Activated CD4-positive, alpha-beta T cell treated with anti-CD3 and anti-CD28 coated beads, Interleukin-2, amount 50 U/mL, for 48 hours (primary cell): ENCODE measurements around the gene GNAO1.

Source experiments
- DNase-seq, 2 experiments: peaks; one replicate each; pipeline ENCODE4 v3.0.0-alpha.2; 2020

The GNAO1 gene

GRCh38 chr16:56338566-56339318, 147.5 kb downstream of the GNAO1 start:
- DNase-seq = no peak

- no peak for DNase-seq
Measured at GRCh38 chr16:56339431-56340195, 148.3 kb downstream of the GNAO1 start.

- no peak for DNase-seq
Measured at GRCh38 chr16:56340416-56340815, 149.1 kb downstream of the GNAO1 start.

- no peak for DNase-seq
Measured at GRCh38 chr16:56340864-56341365, 149.6 kb downstream of the GNAO1 start.

- DNase-seq = no peak
Measured at GRCh38 chr16:56341656-56342399, 150.5 kb downstream of the GNAO1 start.

DNA sequence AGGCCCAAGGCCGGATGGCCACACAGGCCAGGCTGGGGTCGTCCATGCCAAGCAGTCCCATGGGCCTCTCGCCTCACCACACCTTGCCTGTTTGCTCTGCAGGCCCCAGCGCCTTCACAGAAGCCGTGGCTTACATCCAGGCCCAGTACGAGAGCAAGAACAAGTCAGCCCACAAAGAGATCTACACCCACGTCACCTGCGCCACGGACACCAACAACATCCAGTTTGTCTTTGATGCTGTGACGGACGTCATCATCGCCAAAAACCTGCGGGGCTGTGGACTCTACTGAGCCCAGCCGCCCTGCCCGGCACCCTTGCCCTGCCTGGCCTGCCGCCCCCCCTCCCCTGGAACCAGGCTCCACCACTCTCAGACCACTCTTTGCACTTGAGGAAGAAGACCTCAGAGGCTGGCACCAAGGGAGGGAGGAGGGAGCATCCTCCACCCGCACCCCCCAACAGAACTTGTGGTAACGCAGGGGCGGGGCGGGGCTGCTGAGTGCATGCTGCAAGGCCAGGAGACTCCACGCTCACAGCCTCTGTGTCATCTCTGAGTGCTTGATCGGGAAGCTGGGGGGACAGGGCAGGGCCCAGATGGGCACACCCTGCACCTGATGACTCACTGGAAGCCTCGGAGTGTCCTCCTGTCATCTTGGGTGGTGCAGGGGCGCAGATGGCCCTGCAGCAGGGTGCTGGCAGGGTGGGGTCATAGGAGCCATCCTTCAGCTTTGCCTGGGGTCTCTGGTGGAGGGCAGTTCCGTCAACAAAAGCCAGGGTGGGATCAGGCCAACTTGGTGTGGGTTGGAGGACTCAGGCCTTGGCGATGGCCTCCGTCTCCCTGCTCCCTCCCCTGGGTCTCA, 152.6 kb downstream of the GNAO1 start:
- DNase-seq = no peak

- no peak for DNase-seq
Measured at GRCh38 chr16:56344518-56345405, 153.5 kb downstream of the GNAO1 start.

DNA sequence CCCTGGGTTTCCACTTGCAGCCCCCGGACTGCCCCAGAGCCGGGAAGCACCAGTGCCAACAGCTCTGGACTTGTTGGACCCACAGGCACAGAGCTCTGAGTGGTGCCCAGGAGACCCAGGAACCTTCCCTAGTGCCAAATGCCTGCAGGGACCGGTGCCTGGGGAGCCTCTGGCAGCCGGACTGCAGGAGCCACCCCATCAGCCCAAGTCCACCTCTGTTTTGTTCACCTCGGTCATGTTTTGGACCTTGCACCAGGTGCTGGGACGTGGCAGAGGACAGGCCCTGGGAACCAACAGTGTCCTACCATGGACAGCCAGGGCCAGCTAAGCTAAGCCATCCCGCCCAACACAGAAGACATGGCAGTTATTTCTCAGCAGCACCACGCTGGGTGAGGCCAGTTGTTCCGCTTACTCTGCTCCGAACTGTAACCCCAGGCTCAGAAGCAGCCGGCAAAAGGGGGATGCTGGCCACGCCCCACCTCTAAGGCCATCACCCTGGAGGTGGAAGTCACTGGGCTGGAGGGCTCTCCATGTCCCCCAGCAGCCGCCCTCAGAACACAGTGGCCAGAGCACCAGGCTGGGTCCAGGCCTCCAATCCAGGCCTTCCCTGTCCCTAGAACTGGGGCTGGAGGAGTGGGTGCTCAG, 154.2 kb downstream of the GNAO1 start:
- DNase-seq = no peak

DNA sequence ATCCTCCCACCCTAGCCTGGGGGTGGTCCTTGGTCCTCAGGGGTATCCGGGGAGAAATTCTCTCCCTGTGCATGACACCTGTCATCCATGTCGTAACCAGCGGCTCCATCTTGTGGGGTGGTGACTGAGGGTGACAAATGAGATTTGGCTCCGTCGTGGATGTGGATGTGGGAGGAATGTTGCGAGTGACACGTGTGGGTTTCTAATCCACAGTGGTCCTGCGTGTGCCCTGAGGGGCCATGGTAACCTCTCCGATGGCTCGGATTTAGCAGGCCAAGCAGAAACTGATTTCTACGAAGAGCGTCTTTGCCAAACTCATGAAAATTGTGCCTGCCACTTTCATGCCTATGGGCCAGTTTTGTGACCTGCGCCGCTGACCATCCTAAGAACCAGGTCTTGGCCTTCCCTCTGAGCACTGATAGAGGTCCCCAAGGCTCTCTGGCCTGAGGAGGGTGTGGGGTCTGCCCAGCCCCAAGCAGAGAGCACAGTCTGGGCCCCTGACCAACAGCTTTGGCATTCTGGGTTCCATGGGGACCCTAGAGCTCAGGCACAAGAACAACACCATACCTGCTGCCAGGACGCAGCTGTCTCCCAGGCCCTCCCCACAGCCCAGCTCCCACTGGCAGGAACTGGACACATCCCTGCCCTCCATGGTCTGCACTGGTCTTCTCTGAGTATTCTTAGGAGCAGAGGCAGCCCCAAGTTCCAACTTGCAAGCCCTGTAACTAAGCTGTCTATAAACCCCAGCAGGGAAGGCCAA, 155.0 kb downstream of the GNAO1 start:
- DNase-seq = no peak

DNA sequence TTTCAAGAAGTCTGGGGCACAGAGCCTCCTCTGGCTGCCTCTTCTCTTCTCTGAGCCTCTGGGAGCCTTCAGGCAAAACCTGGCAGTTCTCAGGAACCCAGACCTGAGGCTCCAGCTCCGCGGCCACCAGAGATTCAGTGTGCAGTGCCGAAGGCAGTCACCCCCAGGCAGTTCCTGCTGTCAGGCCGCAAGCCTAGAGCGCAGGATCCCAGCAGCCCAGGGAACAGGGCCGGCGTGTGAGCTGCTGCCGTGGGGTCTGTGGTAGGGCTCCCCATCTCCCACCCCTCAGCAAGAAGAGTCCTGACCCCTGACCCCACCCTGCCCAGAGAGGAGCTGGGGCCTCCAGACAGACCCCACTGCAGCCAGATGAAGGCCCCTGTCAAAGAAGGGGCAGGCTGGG, 155.9 kb downstream of the GNAO1 start:
- no peak for DNase-seq

- no peak for DNase-seq
Measured at GRCh38 chr16:56347670-56348069, 156.4 kb downstream of the GNAO1 start.

DNA sequence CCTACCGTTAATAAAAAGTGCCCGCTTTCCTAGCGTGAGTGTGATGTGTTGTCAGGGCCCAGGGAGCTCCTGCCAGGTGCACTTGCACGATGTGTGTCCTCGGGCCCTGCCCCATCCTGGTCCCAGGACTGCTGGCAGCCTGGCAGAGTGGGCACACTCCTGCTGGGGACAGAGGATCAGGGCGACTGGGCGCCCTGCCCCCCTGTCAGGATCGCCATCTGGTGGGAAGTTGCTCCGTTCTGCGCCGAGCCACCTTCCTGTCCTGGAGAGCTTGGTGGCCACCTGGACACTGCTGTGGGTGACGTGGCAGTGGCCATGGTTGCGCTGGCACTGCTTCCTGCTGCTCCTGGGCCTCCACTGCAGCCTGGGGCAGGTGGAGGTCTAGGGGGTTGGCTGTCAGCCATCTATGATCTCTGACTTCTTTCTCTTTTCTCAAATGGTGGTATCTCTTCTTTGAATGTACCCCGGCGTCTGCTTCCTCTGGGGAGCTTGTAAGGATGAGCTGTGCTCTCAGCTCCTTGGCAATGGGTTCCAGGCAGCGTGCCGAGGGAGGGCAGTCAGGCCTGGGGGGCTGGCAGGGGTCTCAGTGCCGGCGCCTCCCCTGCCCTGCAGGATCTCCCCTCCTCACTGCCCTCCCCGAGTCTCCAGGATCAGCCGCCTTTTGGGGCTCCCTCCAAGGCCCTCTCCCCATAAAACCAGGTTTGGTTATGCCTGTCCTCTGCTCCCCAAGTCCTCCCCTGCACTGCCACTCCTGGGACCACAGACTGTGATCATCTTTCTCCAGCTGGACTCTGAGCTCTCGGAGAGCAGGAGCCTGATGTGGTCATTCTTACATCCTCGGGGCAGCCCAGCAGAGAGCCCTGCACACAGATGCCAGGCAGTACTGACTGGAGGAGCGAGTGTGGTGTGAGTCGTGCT, 157.1 kb downstream of the GNAO1 start:
- no peak for DNase-seq

DNA sequence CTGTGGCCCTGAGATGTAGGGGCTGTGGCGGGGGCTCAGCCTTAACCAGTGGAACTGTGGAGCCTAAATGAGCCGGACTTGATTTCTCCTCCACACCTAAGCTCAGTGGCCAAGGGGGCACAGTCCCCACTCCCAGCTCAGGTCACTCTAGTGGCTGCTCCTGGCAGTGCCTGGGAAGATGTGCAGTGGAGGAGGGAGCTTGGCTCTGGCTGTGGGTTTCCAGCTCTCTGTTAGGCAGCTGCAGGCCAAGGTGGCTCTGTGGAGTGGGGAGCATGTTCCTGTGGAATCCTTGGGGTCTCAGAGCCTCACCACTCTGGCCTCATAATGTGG, 157.8 kb downstream of the GNAO1 start:
- DNase-seq = no peak

GRCh38 chr16:56349711-56350161, 158.4 kb downstream of the GNAO1 start:
- no peak for DNase-seq

DNA sequence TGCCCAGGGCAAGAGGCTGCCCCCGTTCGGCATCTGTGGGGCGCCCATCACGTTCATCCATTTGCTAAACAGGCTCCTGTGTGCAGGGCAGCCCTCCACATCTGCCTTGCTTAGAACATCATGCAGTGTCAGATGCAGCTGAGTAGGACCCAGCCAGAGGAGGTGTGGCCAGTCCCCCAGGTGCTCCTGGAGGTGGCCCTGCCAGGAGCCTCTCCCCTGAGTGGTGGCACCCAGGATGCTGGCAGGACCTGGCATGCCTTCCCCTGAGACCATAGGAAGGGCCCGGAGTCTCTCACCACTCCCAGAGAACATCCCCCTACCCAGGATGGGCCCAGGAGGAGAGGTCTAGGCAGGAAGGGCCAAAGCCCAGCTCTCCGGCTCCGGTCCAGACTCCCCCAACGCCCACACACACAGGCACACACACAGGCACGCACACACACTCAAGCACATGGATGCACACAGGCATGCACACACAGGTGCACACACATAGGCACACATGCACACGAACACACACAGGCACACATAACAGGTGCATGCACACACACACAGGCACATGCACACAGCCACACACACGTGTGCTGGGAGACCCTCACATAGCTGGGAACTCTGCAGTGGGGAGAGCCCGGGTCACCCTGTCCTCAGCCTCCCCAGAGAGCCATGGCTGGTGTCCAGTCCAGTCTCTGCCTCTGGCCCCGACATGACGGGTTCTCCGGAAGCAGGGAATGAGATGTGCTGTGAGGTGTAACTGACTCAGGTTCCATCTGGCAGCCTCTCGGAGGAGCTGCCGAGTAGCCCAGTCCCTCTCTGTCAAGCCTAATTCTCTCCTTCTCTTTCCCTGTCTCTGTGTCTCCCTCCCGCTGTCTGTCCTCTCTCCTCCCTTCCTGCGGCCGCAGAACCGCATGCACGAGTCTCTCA, 159.5 kb downstream of the GNAO1 start:
- DNase-seq = no peak

- DNase-seq = no peak
Measured at GRCh38 chr16:56351481-56351880, 160.2 kb downstream of the GNAO1 start.

GRCh38 chr16:56352351-56353053, 161.2 kb downstream of the GNAO1 start:
- DNase-seq = no peak
